Mesendoderm (in vitro differentiated cells): Measurements from ENCODE around the gene GALNT5.

Source experiments
- DNase-seq: peaks from one replicate; pipeline ENCODE4 v3.0.0; 2013
- H2AK5ac ChIP-seq: 2 replicates; pipeline ENCODE4 v1.6.1; 2013; ENCODE audit warnings: low read length, inconsistent platforms
- H2BK120ac ChIP-seq: 2 replicates; pipeline ENCODE4 v1.6.1; 2013; ENCODE audit warnings: low read depth, mild to moderate bottlenecking, low read length, moderate library complexity, mixed read lengths
- H2BK15ac ChIP-seq: replicated peaks from 2 replicates; pipeline ENCODE4 v1.6.1; 2013; ENCODE audit warnings: low read depth, mild to moderate bottlenecking, moderate library complexity
- H2BK5ac ChIP-seq: 2 replicates; pipeline ENCODE4 v1.6.1; 2013; ENCODE audit warnings: low read length, inconsistent platforms
- H3K18ac ChIP-seq: 2 replicates; pipeline ENCODE4 v1.6.1; 2013; ENCODE audit warnings: mild to moderate bottlenecking, low read length, mixed read lengths
- H3K23ac ChIP-seq: one replicate; pipeline ENCODE4 v1.6.1; 2013; ENCODE audit warnings: low read length
- H3K27ac ChIP-seq: 2 replicates; pipeline ENCODE4 v1.5.1; 2013; ENCODE audit warnings: low read depth, mild to moderate bottlenecking, inconsistent platforms, low read length, moderate library complexity
- H3K27me3 ChIP-seq: 2 replicates; pipeline ENCODE4 v1.6.1; 2013; ENCODE audit warnings: low read length, control low read depth, mild to moderate bottlenecking, inconsistent platforms; ENCODE audit not compliant: insufficient read depth, poor library complexity
- H3K36me3 ChIP-seq: 2 replicates; pipeline ENCODE4 v1.6.1; 2013; ENCODE audit warnings: low read length, inconsistent platforms; ENCODE audit not compliant: control insufficient read depth, insufficient read depth
- H3K4ac ChIP-seq: one replicate; pipeline ENCODE4 v1.6.1; 2013; ENCODE audit warnings: low read depth, mild to moderate bottlenecking, low read length, moderate library complexity
- H3K4me1 ChIP-seq: 2 replicates; pipeline ENCODE4 v1.6.1; 2013; ENCODE audit warnings: low read depth, low read length, inconsistent platforms; ENCODE audit not compliant: control insufficient read depth
- H3K4me2 ChIP-seq: 2 replicates; pipeline ENCODE4 v1.6.1; 2013; ENCODE audit warnings: low read length
- H3K4me3 ChIP-seq: 2 replicates; pipeline ENCODE4 v1.5.1; 2013; ENCODE audit warnings: mild to moderate bottlenecking, low read length
- H3K56ac ChIP-seq: one replicate; pipeline ENCODE4 v1.6.1; 2013; ENCODE audit warnings: low read length
- H3K79me1 ChIP-seq: 2 replicates; pipeline ENCODE4 v1.6.1; 2013; ENCODE audit warnings: low read length, inconsistent platforms
- H3K79me2 ChIP-seq: 2 replicates; pipeline ENCODE4 v1.6.1; 2013; ENCODE audit warnings: mild to moderate bottlenecking, low read length; ENCODE audit not compliant: control insufficient read depth, insufficient read depth
- H3K9ac ChIP-seq: 2 replicates; pipeline ENCODE4 v1.6.1; 2013; ENCODE audit warnings: low read length, inconsistent platforms
- H4K5ac ChIP-seq: one replicate; pipeline ENCODE4 v1.6.1; 2013; ENCODE audit warnings: low read length
- H4K8ac ChIP-seq: one replicate; pipeline ENCODE4 v1.6.1; 2013; ENCODE audit warnings: low read depth, mild to moderate bottlenecking, control low read depth, low read length, moderate library complexity
- WGBS: extraction: QIAGEN DNeasy Blood & Tissue Kit; methylation state at CpG from one replicate; pipeline ENCODE4 v1.1.7; 2013; ENCODE audit warnings: low lambda C conversion rate, missing lambda C conversion rate; ENCODE audit not compliant: insufficient coverage; ENCODE audit errors: extremely low coverage; 5-methylcytosine and 5-hydroxymethylcytosine counted together

The GALNT5 gene

GRCh38 chr2:157260533-157261198, 3.2 kb downstream of the GALNT5 start:
- no peak overlapping the region for H3K23ac ChIP-seq
- H2AK5ac ChIP-seq = no peak overlapping the region
- H2BK15ac ChIP-seq = no peak overlapping the region
- H3K4me1 ChIP-seq = no peaks in the 10 kb centered on the region
- H4K8ac ChIP-seq = no peak overlapping the region
- no peaks in the 10 kb centered on the region for H3K36me3 ChIP-seq
- H3K4ac ChIP-seq = no peak overlapping the region
- H3K56ac ChIP-seq = no peak overlapping the region
- no peak overlapping the region for H3K9ac ChIP-seq
- H3K27ac ChIP-seq = no peak overlapping the region
- no peak for DNase-seq
- H2BK5ac ChIP-seq = no peak overlapping the region
- H3K4me3 ChIP-seq = no peak overlapping the region
- H3K4me2 ChIP-seq = no peak overlapping the region
- no CpG with 5 or more reads among the region's 4 CpGs for WGBS
- no peak overlapping the region for H2BK120ac ChIP-seq
- no peaks in the 10 kb centered on the region for H3K27me3 ChIP-seq
- H4K5ac ChIP-seq = no peak overlapping the region
- no peak overlapping the region for H3K18ac ChIP-seq
- H3K79me1 ChIP-seq = no peaks in the 10 kb centered on the region
- no peaks in the 10 kb centered on the region for H3K79me2 ChIP-seq

- no peak overlapping the region for H4K5ac ChIP-seq
- H3K79me1 ChIP-seq = no peaks in the 10 kb centered on the region
- no peak overlapping the region for H2BK15ac ChIP-seq
- no peak overlapping the region for H3K4ac ChIP-seq
- no peak overlapping the region for H3K18ac ChIP-seq
- H4K8ac ChIP-seq = no peak overlapping the region
- H3K4me3 ChIP-seq = no peak overlapping the region
- no peak overlapping the region for H2BK5ac ChIP-seq
- H3K4me2 ChIP-seq = no peak overlapping the region
- H3K79me2 ChIP-seq = no peaks in the 10 kb centered on the region
- no peaks in the 10 kb centered on the region for H3K36me3 ChIP-seq
- H2BK120ac ChIP-seq = no peak overlapping the region
- H3K56ac ChIP-seq = no peak overlapping the region
- H3K23ac ChIP-seq = no peak overlapping the region
- WGBS = no CpG with 5 or more reads among the region's 6 CpGs
- no peak overlapping the region for H2AK5ac ChIP-seq
- no peak overlapping the region for H3K27ac ChIP-seq
- H3K27me3 ChIP-seq = no peaks in the 10 kb centered on the region
- no peaks in the 10 kb centered on the region for H3K4me1 ChIP-seq
- peak; percentile 12 for DNase-seq
- H3K9ac ChIP-seq = no peak overlapping the region
Observed at GRCh38 chr2:157261199-157261782, 3.8 kb downstream of the GALNT5 start.

GRCh38 chr2:157262248-157262647, 4.7 kb downstream of the GALNT5 start:
- Histone ChIP-seq H2AK5ac (no peak overlapping the region), H3K9ac (no peak overlapping the region), H4K8ac (no peak overlapping the region), H3K79me2 (no peaks in the 10 kb centered on the region), H2BK120ac (no peak overlapping the region), H3K56ac (no peak overlapping the region), H3K27me3 (no peaks in the 10 kb centered on the region), H3K4me2 (no peak overlapping the region), H4K5ac (no peak overlapping the region), H2BK5ac (no peak overlapping the region), H3K27ac (no peak overlapping the region), H3K36me3 (no peaks in the 10 kb centered on the region), H3K79me1 (no peaks in the 10 kb centered on the region), H3K23ac (no peak overlapping the region), H3K4ac (no peak overlapping the region), H3K4me1 (no peaks in the 10 kb centered on the region), H2BK15ac (no peak overlapping the region), H3K4me3 (no peak overlapping the region), H3K18ac (no peak overlapping the region)
- no peak for DNase-seq
- no CpG with 5 or more reads among the region's 3 CpGs for WGBS

GRCh38 chr2:157264099-157264498, 6.6 kb downstream of the GALNT5 start:
- Histone ChIP-seq H4K5ac (no peak overlapping the region), H3K9ac (no peak overlapping the region), H3K4ac (no peak overlapping the region), H3K4me1 (no peaks in the 10 kb centered on the region), H2AK5ac (no peak overlapping the region), H3K56ac (no peak overlapping the region), H3K36me3 (no peaks in the 10 kb centered on the region), H2BK15ac (no peak overlapping the region), H3K4me3 (no peak overlapping the region), H3K79me1 (no peaks in the 10 kb centered on the region), H3K23ac (no peak overlapping the region), H4K8ac (no peak overlapping the region), H2BK5ac (no peak overlapping the region), H3K4me2 (no peak overlapping the region), H3K27me3 (no peaks in the 10 kb centered on the region), H2BK120ac (no peak overlapping the region), H3K79me2 (no peaks in the 10 kb centered on the region), H3K27ac (no peak overlapping the region), H3K18ac (no peak overlapping the region)
- DNase-seq = no peak
- WGBS = no CpG with 5 or more reads among the region's 3 CpGs

- no peak overlapping the region for H3K23ac ChIP-seq
- no peak overlapping the region for H2BK120ac ChIP-seq
- H2BK15ac ChIP-seq = no peak overlapping the region
- H3K9ac ChIP-seq = no peak overlapping the region
- no peak overlapping the region for H3K4me2 ChIP-seq
- no peaks in the 10 kb centered on the region for H3K79me1 ChIP-seq
- H4K8ac ChIP-seq = no peak overlapping the region
- no peaks in the 10 kb centered on the region for H3K79me2 ChIP-seq
- no peak for DNase-seq
- H3K27me3 ChIP-seq = no peaks in the 10 kb centered on the region
- no peak overlapping the region for H2AK5ac ChIP-seq
- no peaks in the 10 kb centered on the region for H3K36me3 ChIP-seq
- no peak overlapping the region for H3K4me3 ChIP-seq
- no peak overlapping the region for H3K27ac ChIP-seq
- H3K4ac ChIP-seq = no peak overlapping the region
- no peak overlapping the region for H2BK5ac ChIP-seq
- no CpG with 5 or more reads among the region's 4 CpGs for WGBS
- no peak overlapping the region for H3K56ac ChIP-seq
- no peak overlapping the region for H3K18ac ChIP-seq
- no peak overlapping the region for H4K5ac ChIP-seq
- H3K4me1 ChIP-seq = no peaks in the 10 kb centered on the region
Observed at GRCh38 chr2:157265825-157266224, 8.3 kb downstream of the GALNT5 start.

- WGBS = no CpG with 5 or more reads among the region's 2 CpGs
Observed at GRCh38 chr2:157267476-157267875, 10.0 kb downstream of the GALNT5 start.

More at GRCh38 chr2:157267476-157267875, 10.0 kb downstream of the GALNT5 start:
- no peaks in the 10 kb centered on the region for H3K4me1 ChIP-seq
- no peak for DNase-seq
- no peak overlapping the region for H4K8ac ChIP-seq
- H3K27me3 ChIP-seq = no peaks in the 10 kb centered on the region
- H3K79me1 ChIP-seq = no peaks in the 10 kb centered on the region
- no peak overlapping the region for H3K4ac ChIP-seq
- no peak overlapping the region for H2BK15ac ChIP-seq
- no peak overlapping the region for H3K9ac ChIP-seq
- H3K23ac ChIP-seq = no peak overlapping the region
- no peak overlapping the region for H3K27ac ChIP-seq
- no peak overlapping the region for H2BK120ac ChIP-seq
- H3K56ac ChIP-seq = no peak overlapping the region
- no peak overlapping the region for H4K5ac ChIP-seq
- H3K4me2 ChIP-seq = no peak overlapping the region
- no peak overlapping the region for H3K18ac ChIP-seq
- no peak overlapping the region for H2AK5ac ChIP-seq
- no peaks in the 10 kb centered on the region for H3K36me3 ChIP-seq
- H3K79me2 ChIP-seq = no peaks in the 10 kb centered on the region
- no peak overlapping the region for H2BK5ac ChIP-seq
- no peak overlapping the region for H3K4me3 ChIP-seq
